GM13976 (cell line): Measurements from ENCODE around the gene BMPR1B.

ENCODE experiments used
- DNase-seq: peaks from one replicate; pipeline ENCODE4 v3.0.0; 2012; ENCODE audit warnings: low spot score
- CTCF ChIP-seq: IDR thresholded peaks from 2 replicates; pipeline ENCODE4 v1.5.1; 2012; ENCODE audit warnings: borderline replicate concordance, mild to moderate bottlenecking; ENCODE audit not compliant: insufficient read depth; ENCODE audit errors: extremely low read depth, missing control alignments, control extremely low read depth
- in situ Hi-C: fragments of 300-500 bp; cut with MboI; formaldehyde crosslinking; loops from one replicate; pipeline ENCODE4 v1.12.0; 2022; ENCODE audit warnings: low sequenced_read_pairs, mixed read lengths, inconsistent platforms; ENCODE audit not compliant: unreplicated experiment

The BMPR1B gene

GRCh38 chr4:94757192-94758140, at the start of gene BMPR1B:
TSS of gene BMPR1B (plus strand) at chr4:94757955. CDS start at chr4:95104425, 346,470 bp downstream.
- TF ChIP-seq CTCF = no peak
- in situ Hi-C loops = no loop called here
- DNase-seq = peak; percentile 25

- DNase-seq = no peak
These were observed 46.1 kb upstream of the BMPR1B start for GRCh38 chr4:94711635-94712034.

GRCh38 chr4:94714365-94715160, 43.2 kb upstream of the BMPR1B start:
- in situ Hi-C loops = no loop called here
- no peak for TF ChIP-seq CTCF
- DNase-seq = no peak

More at GRCh38 chr4:94711635-94712034, 46.1 kb upstream of the BMPR1B start:
- no peak for TF ChIP-seq CTCF
- in situ Hi-C loops = no loop called here

- no peak for DNase-seq
- in situ Hi-C loops = no loop called here
- no peak for TF ChIP-seq CTCF
These were observed 42.0 kb upstream of the BMPR1B start for GRCh38 chr4:94715726-94716125.

GRCh38 chr4:94721310-94721709, 36.4 kb upstream of the BMPR1B start:
- TF ChIP-seq CTCF = no peak
- in situ Hi-C loops = no loop called here
- DNase-seq = no peak

- no peak for DNase-seq
- in situ Hi-C loops = no loop called here
- TF ChIP-seq CTCF = no peak
These were observed 35.5 kb upstream of the BMPR1B start for GRCh38 chr4:94722270-94722669.
